Measurements from ENCODE around the gene CLNK. TPM values are rescaled to one million over a fixed set of nuclear protein-coding genes. Genes with fewer than 3 reads are reported as not detected.

Gene CLNK, protein sequence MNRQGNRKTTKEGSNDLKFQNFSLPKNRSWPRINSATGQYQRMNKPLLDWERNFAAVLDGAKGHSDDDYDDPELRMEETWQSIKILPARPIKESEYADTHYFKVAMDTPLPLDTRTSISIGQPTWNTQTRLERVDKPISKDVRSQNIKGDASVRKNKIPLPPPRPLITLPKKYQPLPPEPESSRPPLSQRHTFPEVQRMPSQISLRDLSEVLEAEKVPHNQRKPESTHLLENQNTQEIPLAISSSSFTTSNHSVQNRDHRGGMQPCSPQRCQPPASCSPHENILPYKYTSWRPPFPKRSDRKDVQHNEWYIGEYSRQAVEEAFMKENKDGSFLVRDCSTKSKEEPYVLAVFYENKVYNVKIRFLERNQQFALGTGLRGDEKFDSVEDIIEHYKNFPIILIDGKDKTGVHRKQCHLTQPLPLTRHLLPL
- not detected for polyA plus RNA-seq (2013, experiment 1 of 2; ENCODE audit: insufficient read length)
- not detected for polyA plus RNA-seq (2013, experiment 2 of 2; ENCODE audit: insufficient read length)

GRCh38 chr4:10684631-10685030, at the start of gene CLNK:
Gene CLNK (minus strand): TSS chr4:10684768. CDS start chr4:10667869, 16,899 bp downstream.
- DNase-seq, result no peak

GRCh38 chr4:10733481-10734062, 49.0 kb upstream of the CLNK start:
- DNase-seq, result no peak

DNA sequence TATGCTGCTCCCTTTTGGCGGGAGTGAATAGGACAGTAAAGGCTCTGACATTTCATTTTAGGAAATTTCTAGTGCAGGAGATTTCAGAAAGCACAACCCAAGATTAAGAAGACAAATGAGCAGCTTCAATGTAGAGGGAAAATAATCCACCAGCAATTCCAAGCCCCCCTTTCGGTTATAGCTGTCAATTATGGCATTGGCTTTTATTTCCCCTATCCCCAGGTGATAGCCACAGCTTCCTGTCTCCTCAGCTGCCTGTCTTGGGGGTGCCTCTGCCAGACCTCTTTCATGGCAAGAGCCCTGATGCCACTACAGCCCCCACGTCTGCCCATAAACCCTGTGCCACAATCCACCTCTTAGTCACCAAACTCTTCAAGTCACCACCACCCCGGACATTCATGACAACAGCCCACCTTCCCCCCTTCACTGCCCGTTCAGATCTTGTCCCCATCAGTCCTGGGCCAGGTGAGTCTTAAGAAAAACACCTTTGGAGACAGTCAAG, 48.4 kb upstream of the CLNK start:
- DNase-seq, result no peak

DNA sequence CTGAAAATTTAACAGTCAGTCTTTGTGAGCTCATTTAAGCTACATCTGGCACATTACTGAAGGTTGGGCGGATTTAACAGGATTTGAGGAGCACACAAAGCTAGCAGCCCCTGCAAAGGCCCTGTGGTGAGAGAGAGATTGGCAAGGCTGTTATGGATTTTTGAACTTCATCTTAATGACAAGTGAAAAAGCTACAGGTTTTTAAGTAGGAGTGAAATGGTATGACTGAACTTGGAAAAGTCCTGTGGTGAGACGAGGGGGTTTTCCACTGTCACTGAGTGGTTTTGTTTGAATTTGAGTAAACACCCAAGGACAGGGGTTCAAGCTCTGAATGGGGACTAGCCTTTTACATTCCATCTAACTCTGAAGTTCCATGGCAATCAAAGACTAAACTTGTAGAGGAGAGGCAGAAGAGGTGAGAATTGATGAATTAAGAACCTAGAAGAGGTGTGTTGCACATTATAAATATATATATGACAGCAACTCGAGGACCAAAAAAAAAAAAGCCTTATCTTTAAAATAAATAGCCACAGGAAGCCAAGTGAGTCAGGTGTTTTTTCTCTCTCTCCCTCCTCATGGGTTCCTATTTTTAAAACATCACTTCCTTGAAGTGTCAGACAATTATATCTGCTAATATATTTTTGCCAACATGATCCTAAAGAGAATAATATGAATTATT, 47.8 kb upstream of the CLNK start:
- DNase-seq, result no peak

DNA sequence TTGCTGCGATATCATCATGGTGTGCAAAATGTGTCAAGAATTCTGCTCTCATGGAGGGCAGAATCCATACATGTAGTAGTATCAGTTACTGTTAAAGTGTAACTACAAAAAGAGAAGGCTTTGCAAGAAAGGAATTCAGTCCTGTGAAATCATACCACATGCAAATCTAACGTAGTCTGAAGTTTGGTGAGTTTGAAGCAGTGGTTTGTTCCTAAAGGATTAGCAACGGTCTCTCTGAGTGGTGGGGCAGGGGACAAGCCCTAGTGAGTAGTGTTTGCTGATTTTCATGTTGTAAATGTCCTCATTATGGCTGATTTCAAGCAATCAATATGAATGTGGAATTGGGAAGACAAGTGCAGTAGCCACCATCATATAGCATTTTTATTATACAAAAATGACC, 47.1 kb upstream of the CLNK start:
- no peak for DNase-seq

- no peak for DNase-seq
Measured at GRCh38 chr4:10731162-10731561, 46.6 kb upstream of the CLNK start.

- DNase-seq, result no peak
Measured at GRCh38 chr4:10730590-10730989, 46.0 kb upstream of the CLNK start.

- no peak for DNase-seq
Measured at GRCh38 chr4:10730019-10730418, 45.5 kb upstream of the CLNK start.

GRCh38 chr4:10729366-10729765, 44.8 kb upstream of the CLNK start:
- no peak for DNase-seq

GRCh38 chr4:10728016-10728415, 43.4 kb upstream of the CLNK start:
- DNase-seq, result no peak

DNA sequence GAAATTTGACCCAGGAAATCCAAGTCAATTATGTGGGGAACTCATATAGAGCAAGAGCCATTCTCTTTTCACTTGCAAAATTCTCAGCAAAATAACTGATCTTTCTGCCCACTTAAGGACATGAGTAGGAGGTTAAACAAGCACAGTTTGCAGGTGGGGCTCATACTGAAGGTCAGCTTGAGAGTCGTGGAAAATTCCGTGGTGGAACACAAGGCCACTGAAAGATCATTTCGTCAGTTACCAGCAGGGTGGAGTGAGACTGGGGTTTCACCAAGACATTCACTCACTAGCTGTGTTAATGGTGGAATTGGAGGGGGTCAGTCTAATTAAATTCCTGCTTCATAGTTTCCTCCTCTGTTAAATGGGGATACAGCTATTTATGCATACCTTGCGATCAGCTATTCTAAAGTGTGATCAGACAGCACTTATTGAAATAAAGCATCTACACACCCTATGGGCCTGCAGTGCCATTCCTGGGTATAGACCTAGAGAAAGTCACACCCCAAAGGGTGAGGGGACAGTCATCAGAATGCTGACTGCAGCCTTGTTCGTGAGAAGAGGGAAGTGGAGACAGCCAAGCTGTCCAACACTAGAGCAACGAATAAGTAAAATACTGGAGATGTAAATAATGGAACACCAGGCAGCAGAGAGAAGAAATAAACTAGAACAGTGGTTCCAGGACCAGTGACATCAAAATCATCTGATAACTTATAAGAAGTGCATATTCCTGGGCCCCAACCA, 42.7 kb upstream of the CLNK start:
- DNase-seq, result no peak

DNA sequence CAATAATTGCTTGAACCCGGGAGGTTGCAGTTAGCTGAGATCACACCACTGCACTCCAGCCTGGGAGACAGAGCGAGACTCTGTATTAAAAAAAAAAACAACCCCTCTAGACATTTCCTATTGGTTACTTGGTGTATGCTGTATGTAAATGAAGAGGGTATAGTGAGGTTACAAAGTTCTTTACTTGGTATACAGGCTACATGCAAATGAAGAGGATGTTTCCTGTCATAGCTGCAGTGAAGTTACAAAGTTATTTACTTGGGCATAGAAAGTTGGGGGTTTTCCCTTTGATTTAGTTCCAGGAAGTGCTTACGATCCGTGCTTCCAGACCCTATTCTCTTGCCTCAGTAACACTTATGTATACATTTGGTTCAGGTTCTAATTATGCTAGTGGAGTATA, 38.4 kb upstream of the CLNK start:
- no peak for DNase-seq

DNA sequence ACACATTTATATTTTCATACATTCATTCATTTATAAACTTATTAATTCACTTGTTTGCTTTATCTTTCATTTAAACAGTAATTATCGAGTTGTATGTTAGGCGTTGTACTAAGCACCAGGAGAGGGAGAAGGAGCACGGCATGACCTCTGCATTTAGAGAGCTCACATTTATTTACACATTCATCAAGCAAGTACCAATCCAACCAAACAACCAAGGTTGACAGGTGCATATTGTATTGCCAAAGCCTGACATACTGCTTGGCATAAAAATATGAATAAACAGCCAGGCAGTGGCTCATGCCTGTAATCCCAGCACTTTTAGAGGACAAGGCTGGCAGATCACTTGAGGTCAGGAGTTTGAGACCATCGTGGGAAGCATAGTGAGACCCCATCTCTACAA, 37.0 kb upstream of the CLNK start:
- DNase-seq, result no peak

- DNase-seq, result no peak
Measured at GRCh38 chr4:10716163-10716562, 31.6 kb upstream of the CLNK start.

- peak; percentile 62 for DNase-seq
Measured at GRCh38 chr4:10715696-10716095, 31.1 kb upstream of the CLNK start.

DNA sequence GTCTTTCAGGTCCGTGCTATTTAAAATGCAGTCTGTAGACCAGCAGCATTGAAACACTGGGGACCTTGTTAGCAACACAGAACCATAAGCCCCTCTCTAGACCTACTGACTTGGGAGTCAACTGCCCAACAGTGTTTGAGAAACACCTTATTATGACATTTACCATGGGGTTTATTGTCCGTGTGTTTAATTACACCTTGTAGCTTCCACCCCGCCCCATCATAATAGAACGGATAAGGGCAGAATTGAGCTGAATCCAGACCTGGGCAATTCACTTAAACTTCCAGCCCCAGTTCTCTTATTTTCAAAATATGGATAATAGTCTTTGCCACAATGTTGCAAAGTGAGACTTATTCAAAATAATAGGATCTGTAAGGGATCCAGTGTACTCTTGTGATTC, 30.6 kb upstream of the CLNK start:
- no peak for DNase-seq

- DNase-seq, result no peak
Measured at GRCh38 chr4:10713591-10713990, 29.0 kb upstream of the CLNK start.

DNA sequence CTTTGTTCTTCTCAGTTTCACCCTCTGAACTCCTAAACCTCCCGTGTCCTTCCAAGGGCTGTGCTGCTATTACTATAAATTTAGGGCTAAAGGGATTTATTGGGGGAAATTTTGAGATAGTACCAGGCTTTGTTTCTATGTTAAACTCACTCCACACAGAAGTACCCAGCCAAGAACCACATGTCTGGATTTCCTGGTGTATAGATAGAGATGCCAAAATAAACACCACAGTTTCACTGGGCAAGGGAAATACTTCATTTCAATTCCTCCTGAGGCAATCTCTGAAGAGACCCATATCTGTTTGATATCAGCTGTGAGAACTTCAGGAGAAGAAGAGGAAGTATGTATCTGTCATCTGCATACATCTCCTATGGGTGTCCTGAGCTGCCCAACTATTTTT, 21.7 kb upstream of the CLNK start:
- peak; percentile 53 for DNase-seq

GRCh38 chr4:10704430-10704810, 19.9 kb upstream of the CLNK start:
- DNase-seq, result no peak

DNA sequence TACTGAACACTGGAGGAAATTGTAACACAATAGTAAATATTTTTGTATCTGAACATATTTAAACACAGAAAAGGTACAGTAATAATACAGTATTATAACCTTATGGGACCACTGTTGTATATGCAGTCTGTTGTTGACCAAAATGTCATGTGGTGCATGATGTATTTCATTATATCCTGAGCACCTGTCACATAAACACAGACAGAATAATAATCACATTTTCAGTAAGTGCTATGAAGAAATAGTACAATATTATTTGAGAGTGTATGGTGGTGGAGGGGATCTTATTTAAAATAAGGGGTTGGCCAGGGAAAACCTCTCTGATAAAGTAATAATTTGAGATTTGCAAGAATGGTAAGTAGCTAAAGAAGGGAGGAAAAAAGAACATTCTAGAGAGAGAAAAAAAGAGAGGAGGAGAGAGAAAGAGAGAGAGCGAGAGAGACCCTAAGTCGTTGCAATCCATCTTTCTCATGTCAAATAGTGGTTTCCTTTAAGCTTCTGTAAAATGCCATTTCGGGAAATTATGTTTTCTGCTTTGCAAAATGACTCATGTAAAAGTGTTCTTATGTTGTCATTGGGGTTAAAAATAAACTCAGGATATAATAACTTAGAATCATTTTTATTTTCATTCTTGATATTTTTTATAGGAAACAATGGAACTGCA, 19.3 kb upstream of the CLNK start:
- DNase-seq, result peak; percentile 63

DNA sequence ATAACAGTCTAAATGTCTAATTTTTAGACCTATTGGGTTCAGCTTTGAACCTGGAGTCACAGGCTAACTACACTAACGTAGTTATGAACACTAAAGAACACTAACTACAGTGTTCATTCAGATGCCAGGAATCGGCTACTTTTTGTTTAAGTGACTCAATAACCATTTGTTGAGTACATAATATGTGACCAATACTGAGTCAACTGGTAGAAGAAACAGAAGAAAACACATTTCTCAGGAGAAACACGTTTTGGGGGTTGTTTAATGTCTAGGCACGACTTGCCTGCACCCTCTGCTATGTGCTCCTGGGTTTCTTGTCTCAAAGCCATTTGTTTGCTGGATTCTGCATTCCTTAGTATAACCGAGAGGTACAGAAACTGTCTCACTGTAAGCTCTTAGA, 18.6 kb upstream of the CLNK start:
- peak; percentile 52 for DNase-seq

All from fibroblast of skin of back (primary cell).